Measurements from ENCODE around the gene OPN1SW.

GRCh38 chr7:128741491-128741890 lies 34.1 kb downstream of the OPN1SW start:
- TF ChIP-seq CTCF (IDR thresholded peaks at IDR 0.05) (no peak), POLR2AphosphoS5 (IDR thresholded peaks at IDR 0.05) (no peak), POLR2A (IDR thresholded peaks at IDR 0.05) (no peak)

Data from transverse colon (tissue), 4 donors.